ENCODE measurements around the gene PLS1. TPM values are rescaled to one million over a fixed set of nuclear protein-coding genes. Genes with fewer than 3 reads are reported as not detected.

The PLS1 gene
- total RNA-seq, 1 donor from 2014 or later: 1.8 TPM

GRCh38 chr3:142650001-142650693 is 54.0 kb downstream of the PLS1 start:
- TF ChIP-seq CTCF (IDR thresholded peaks at IDR 0.05): no peak

GRCh38 chr3:142651711-142652110 is 55.5 kb downstream of the PLS1 start:
- no peaks in the 10 kb centered on the region for H3K27me3 ChIP-seq
- TF ChIP-seq CTCF (IDR thresholded peaks at IDR 0.05): no peak
- intact Hi-C loops (cut with DNase I): no loop called here
- H3K4me3 ChIP-seq: no peak overlapping the region
- H3K9me3 ChIP-seq: no peaks in the 10 kb centered on the region
- H3K36me3 ChIP-seq: no peaks in the 10 kb centered on the region
- H3K27ac ChIP-seq: no peak overlapping the region
- DNase-seq (ENCODE audit: low spot score in 2 of 2): no peak
- H3K4me1 ChIP-seq: no peaks in the 10 kb centered on the region

More at GRCh38 chr3:142650001-142650693, 54.0 kb downstream of the PLS1 start:
- H3K9me3 ChIP-seq: no peaks in the 10 kb centered on the region
- DNase-seq (ENCODE audit: low spot score in 2 of 2): no peak
- intact Hi-C loops (cut with DNase I): no loop called here
- no peaks in the 10 kb centered on the region for H3K36me3 ChIP-seq
- H3K27me3 ChIP-seq: no peaks in the 10 kb centered on the region
- H3K4me3 ChIP-seq: no peak overlapping the region
- no peak overlapping the region for H3K27ac ChIP-seq
- no peaks in the 10 kb centered on the region for H3K4me1 ChIP-seq

GRCh38 chr3:142652826-142653292 is 56.7 kb downstream of the PLS1 start:
- no peak for TF ChIP-seq CTCF (IDR thresholded peaks at IDR 0.05)
- Histone ChIP-seq H3K9me3 (no peaks in the 10 kb centered on the region), H3K27ac (no peak overlapping the region), H3K27me3 (no peaks in the 10 kb centered on the region), H3K4me1 (no peaks in the 10 kb centered on the region), H3K4me3 (no peak overlapping the region), H3K36me3 (no peaks in the 10 kb centered on the region)
- DNase-seq (ENCODE audit: low spot score in 2 of 2): no peak
- intact Hi-C loops (cut with DNase I): no loop called here

- no peaks in the 10 kb centered on the region for H3K4me1 ChIP-seq
- no peaks in the 10 kb centered on the region for H3K27me3 ChIP-seq
- H3K9me3 ChIP-seq: no peaks in the 10 kb centered on the region
- no peak for DNase-seq (ENCODE audit: low spot score in 2 of 2)
- no peaks in the 10 kb centered on the region for H3K36me3 ChIP-seq
- TF ChIP-seq CTCF (IDR thresholded peaks at IDR 0.05): no peak
- intact Hi-C loops (cut with DNase I): no loop called here
- H3K27ac ChIP-seq: no peak overlapping the region
- no peak overlapping the region for H3K4me3 ChIP-seq
Measured at GRCh38 chr3:142656575-142656974, 60.4 kb downstream of the PLS1 start.

- no peak for DNase-seq (ENCODE audit: low spot score in 2 of 2)
- intact Hi-C loops (cut with DNase I): no loop called here
- no peak for TF ChIP-seq CTCF (IDR thresholded peaks at IDR 0.05)
- H3K4me3 ChIP-seq: no peak overlapping the region
- no peak overlapping the region for H3K27ac ChIP-seq
- no peaks in the 10 kb centered on the region for H3K27me3 ChIP-seq
- H3K9me3 ChIP-seq: no peaks in the 10 kb centered on the region
- no peaks in the 10 kb centered on the region for H3K36me3 ChIP-seq
- no peaks in the 10 kb centered on the region for H3K4me1 ChIP-seq
Measured at GRCh38 chr3:142657033-142657432, 60.8 kb downstream of the PLS1 start.

Data from ascending aorta (tissue), 2 donors.